Spleen (tissue), 7 donors: ENCODE measurements around the gene VMP1.

ENCODE experiments used
- CTCF ChIP-seq, 11 experiments: fragments of 200-600 bp in 7 of 11; fragments of 450-650 bp in 4 of 11; sonication (generic) in 4 of 11; IDR thresholded peaks in 8 of 11; conservative IDR thresholded peaks in 3 of 11; 1 replicate in 7 of 11; 2 replicates in 4 of 11; pipeline versions ENCODE4 v1.4.0 to v1.8.0; 2016 to 2021; ENCODE audit warnings: antibody characterized with exemption in 11 of 11, inconsistent platforms in 4 of 11, mild to moderate bottlenecking in 1 of 11
- POLR2AphosphoS5 ChIP-seq, 3 donors: sonication (generic); formaldehyde crosslinking; IDR thresholded peaks; one replicate each; pipeline ENCODE4 v1.5.1; 2017; ENCODE audit warnings: antibody characterized with exemption in 3 of 3
- donor health status: DM: no; HTN: no; CAD: no; lungs with moderate emphysema.
- donor health status: DM: no; HTN: no; CAD: no.
- donor health status: DM: no; HTN: no; CAD: no.

GRCh38 chr17:59669944-59670343 is 37.5 kb upstream of the VMP1 start:
- TF ChIP-seq POLR2AphosphoS5 (IDR thresholded peaks at IDR 0.05), result no peak
- TF ChIP-seq CTCF (IDR thresholded peaks at IDR 0.05 in 8 of 11, conservative IDR thresholded peaks at IDR 0.05 in 3 of 11), result no peak
